ENCODE data around the gene SLC1A2. TPM values are rescaled to one million over a fixed set of nuclear protein-coding genes. Genes with fewer than 3 reads are reported as not detected.

The SLC1A2 gene
- total RNA-seq, 2 experiments from 2014 or later: not detected

GRCh38 chr11:35373284-35373933, 45.9 kb downstream of the SLC1A2 start:
- H3K79me2 ChIP-seq (ENCODE audit: insufficient read depth, low read depth, low read length): no peaks in the 10 kb centered on the region
- no peaks in the 10 kb centered on the region for H3K9me3 ChIP-seq (ENCODE audit: low read length)
- H2AFZ ChIP-seq (ENCODE audit: low read length): no peak overlapping the region
- no peak overlapping the region for H3K4me3 ChIP-seq (ENCODE audit: low read depth, low read length, poor library complexity, severe bottlenecking)
- no peaks in the 10 kb centered on the region for H3K9me2 ChIP-seq (ENCODE audit: insufficient read depth, low read length)
- H4K20me1 ChIP-seq (ENCODE audit: insufficient read depth, low read length): no peaks in the 10 kb centered on the region
- DNase-seq (ENCODE audit: low spot score): no peak
- ChIA-PET CTCF (ENCODE audit: unreplicated experiment) (no interaction called here), POLR2A (interaction anchor here (0.6 to 1.0 kb wide), 3 partner anchors 10 to 63 kb away, joined by 3 read pairs; no protein-coding TSS in a partner anchor)
- intact Hi-C loops (cut with micrococcal nuclease; ENCODE audit: unreplicated experiment): no loop called here
- TF ChIP-seq CTCF (conservative IDR thresholded peaks at IDR 0.05; ENCODE audit: low read length) (no peak), EZH2phosphoT487 (IDR thresholded peaks at IDR 0.05; ENCODE audit: borderline replicate concordance, low read depth, low read length) (no peak)
- no peaks in the 10 kb centered on the region for H3K4me1 ChIP-seq (ENCODE audit: insufficient read depth, low read length, poor library complexity, severe bottlenecking)
- H3K36me3 ChIP-seq (ENCODE audit: insufficient read depth, low read length): no peaks in the 10 kb centered on the region
- H3K4me2 ChIP-seq (ENCODE audit: low read length): no peak overlapping the region
- BruUV-seq (replicated peaks): no TSS peak
- no peak overlapping the region for H3K27ac ChIP-seq (ENCODE audit: low read depth, low read length, poor library complexity, severe bottlenecking)

- Histone ChIP-seq H3K36me3 (ENCODE audit: insufficient read depth, low read length) (no peaks in the 10 kb centered on the region), H3K4me1 (ENCODE audit: insufficient read depth, low read length, poor library complexity, severe bottlenecking) (no peaks in the 10 kb centered on the region), H3K4me2 (ENCODE audit: low read length) (no peak overlapping the region), H2AFZ (ENCODE audit: low read length) (no peak overlapping the region), H3K4me3 (ENCODE audit: low read depth, low read length, poor library complexity, severe bottlenecking) (no peak overlapping the region), H3K27ac (ENCODE audit: low read depth, low read length, poor library complexity, severe bottlenecking) (no peak overlapping the region), H3K9me2 (ENCODE audit: insufficient read depth, low read length) (no peaks in the 10 kb centered on the region), H3K9me3 (ENCODE audit: low read length) (no peaks in the 10 kb centered on the region), H4K20me1 (ENCODE audit: insufficient read depth, low read length) (no peaks in the 10 kb centered on the region), H3K79me2 (ENCODE audit: insufficient read depth, low read depth, low read length) (no peaks in the 10 kb centered on the region)
- ChIA-PET CTCF (ENCODE audit: unreplicated experiment) (no interaction called here), POLR2A (interaction anchor here (0.6 kb wide), 1 partner anchor 261 kb away, joined by 3 read pairs; no protein-coding TSS in a partner anchor)
- BruUV-seq (replicated peaks): no TSS peak
- DNase-seq (ENCODE audit: low spot score): no peak
- intact Hi-C loops (cut with micrococcal nuclease; ENCODE audit: unreplicated experiment): no loop called here
- TF ChIP-seq CTCF (conservative IDR thresholded peaks at IDR 0.05; ENCODE audit: low read length) (no peak), EZH2phosphoT487 (IDR thresholded peaks at IDR 0.05; ENCODE audit: borderline replicate concordance, low read depth, low read length) (no peak)
Observed at GRCh38 chr11:35372565-35373283, 46.6 kb downstream of the SLC1A2 start.

GRCh38 chr11:35367491-35367890, 51.9 kb downstream of the SLC1A2 start:
- H3K4me1 ChIP-seq (ENCODE audit: insufficient read depth, low read length, poor library complexity, severe bottlenecking): no peaks in the 10 kb centered on the region
- no peak overlapping the region for H3K4me2 ChIP-seq (ENCODE audit: low read length)
- no peak for DNase-seq (ENCODE audit: low spot score)
- H2AFZ ChIP-seq (ENCODE audit: low read length): no peak overlapping the region
- BruUV-seq (replicated peaks): no TSS peak
- H3K27ac ChIP-seq (ENCODE audit: low read depth, low read length, poor library complexity, severe bottlenecking): no peak overlapping the region
- no peaks in the 10 kb centered on the region for H3K79me2 ChIP-seq (ENCODE audit: insufficient read depth, low read depth, low read length)
- CTCF ChIA-PET (ENCODE audit: unreplicated experiment): no interaction called here
- intact Hi-C loops (cut with micrococcal nuclease; ENCODE audit: unreplicated experiment): no loop called here
- no peaks in the 10 kb centered on the region for H3K36me3 ChIP-seq (ENCODE audit: insufficient read depth, low read length)
- H4K20me1 ChIP-seq (ENCODE audit: insufficient read depth, low read length): no peaks in the 10 kb centered on the region
- no peaks in the 10 kb centered on the region for H3K9me3 ChIP-seq (ENCODE audit: low read length)
- H3K4me3 ChIP-seq (ENCODE audit: low read depth, low read length, poor library complexity, severe bottlenecking): no peak overlapping the region
- no peaks in the 10 kb centered on the region for H3K9me2 ChIP-seq (ENCODE audit: insufficient read depth, low read length)
- POLR2A ChIA-PET: interaction anchor here (0.6 to 1.0 kb wide), 2 partner anchors 27 to 52 kb away, joined by 3 read pairs; no protein-coding TSS in a partner anchor
- TF ChIP-seq CTCF (conservative IDR thresholded peaks at IDR 0.05; ENCODE audit: low read length): no peak
- no peak for TF ChIP-seq EZH2phosphoT487 (IDR thresholded peaks at IDR 0.05; ENCODE audit: borderline replicate concordance, low read depth, low read length)
